ENCODE results near the gene ZC3H18. TPM values are rescaled to one million over a fixed set of nuclear protein-coding genes. Genes with fewer than 3 reads are reported as not detected.
"Not testable (repeated sequence)": the region's sequence is repeated elsewhere in the genome, so short reads cannot be mapped to it uniquely, and the experiment has no call there.

The ZC3H18 gene
- total RNA-seq, 1 donor from 2014 or later = 6.3 TPM

DNA sequence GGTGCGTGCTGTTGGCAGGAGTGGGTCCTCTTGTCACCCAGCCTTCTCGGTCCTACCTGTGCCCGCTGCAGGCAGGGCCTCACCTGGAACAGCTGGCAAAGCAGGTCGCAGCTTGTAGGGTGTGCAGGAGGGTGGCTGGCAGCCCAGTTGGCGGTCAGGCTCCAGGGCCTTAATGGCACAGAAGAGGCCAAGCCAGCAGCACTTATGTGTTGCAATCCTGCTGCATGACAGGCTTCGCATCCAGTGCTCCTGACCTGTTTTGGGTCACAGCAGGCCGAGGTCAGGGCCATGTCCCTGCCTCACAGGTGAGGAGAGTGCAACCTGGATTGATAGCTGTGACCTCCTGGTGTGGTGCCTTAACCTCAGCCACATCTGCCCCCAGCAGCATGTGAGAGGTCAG is 31.9 kb downstream of the ZC3H18 start:
- no peak for DNase-seq (ENCODE audit: low spot score)

DNA sequence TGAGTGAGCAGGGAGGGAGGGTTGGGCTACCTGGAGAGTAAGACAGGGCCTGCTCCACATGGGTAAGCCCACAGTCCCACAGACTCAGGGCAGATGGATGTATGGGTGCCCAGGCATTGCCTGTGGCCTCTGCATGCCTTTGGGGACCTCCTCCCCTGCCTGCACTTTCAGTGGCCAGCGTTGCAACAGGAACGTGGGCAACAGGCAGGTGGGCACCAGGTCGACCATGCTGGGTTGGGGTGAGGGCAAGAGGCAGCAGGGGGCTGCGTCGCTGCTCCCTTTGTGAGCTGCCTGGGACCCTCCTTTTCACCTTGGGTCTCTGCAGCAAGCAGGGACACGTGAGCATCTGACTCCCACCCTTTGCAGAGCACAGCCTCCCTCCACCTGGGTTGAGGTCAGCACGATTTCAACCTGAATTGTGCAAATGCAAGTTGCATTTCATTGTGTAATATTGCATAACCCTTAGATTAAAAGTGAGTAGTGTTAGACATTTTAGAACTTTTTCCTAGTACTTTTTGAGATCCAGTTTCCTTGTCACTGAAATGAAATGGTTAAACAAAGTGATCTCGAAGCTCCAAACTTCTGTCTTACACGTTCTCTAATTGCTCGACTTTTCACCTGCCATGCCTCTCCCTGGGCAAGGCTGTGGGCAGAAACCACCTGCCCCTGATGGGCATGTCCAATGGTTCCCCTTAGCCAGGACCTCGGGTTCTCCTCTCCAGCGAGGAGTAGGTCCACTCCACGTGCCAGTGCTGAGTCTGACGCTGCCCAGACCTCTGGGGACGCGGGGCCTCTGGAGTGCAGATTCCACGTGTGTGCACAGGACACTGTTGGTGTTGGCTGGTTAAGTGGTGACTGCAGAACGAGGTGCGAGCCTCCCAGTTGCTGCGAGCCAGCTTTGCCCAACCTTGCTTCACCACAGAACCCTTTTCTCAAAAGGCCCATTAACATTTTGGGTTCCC is 35.3 kb downstream of the ZC3H18 start:
- DNase-seq (ENCODE audit: low spot score) = no peak

DNA sequence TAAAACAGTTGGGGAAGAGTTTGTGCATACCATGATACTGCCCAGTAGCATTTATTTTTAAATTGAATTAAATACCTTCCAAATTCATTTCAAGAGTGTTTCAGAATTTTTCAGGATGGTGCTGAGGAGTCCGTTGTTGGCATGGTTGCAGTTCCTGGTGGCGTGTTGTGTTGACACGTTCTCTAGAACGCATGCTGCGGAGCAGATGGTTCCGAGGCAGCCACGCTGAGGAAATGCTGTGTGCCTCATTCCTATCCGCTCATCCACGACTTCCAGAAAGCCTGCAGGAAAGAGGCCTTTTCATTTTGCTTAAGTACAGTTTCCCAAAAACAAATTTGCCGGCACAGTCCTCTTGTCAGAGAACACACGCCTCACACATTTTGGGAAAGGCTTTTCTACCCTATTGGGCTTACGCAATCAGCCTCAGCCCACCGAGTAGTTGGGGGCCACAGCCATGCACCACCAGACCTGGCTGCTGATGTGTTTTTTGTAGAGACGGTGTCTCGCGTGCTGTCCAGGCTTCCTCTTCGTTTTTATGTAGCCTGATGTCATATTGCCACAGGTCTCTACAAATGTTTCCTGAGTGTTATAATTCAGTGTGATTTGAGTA is 36.0 kb downstream of the ZC3H18 start:
- no peak for DNase-seq (ENCODE audit: low spot score)

DNA sequence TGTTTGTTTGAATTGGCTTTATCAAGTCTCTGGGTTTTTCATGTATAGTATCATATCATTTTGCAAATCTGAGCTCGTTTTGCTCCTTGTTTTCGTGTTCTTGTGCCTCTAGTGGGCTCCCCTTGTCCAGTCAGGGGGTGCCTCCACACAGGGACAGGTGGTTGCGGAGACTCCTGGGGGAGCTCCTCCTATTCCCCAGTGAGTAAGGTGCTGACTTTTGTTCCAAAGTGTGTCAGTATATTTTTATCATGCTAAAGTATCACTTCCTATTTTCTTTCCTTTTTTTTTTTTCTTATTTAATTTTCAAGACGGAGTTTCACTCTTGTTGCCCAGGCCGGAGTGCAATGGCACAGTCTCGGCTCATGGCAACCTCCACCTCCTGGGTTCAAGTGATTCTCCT is 37.9 kb downstream of the ZC3H18 start:
- DNase-seq (ENCODE audit: low spot score) = no peak

DNA sequence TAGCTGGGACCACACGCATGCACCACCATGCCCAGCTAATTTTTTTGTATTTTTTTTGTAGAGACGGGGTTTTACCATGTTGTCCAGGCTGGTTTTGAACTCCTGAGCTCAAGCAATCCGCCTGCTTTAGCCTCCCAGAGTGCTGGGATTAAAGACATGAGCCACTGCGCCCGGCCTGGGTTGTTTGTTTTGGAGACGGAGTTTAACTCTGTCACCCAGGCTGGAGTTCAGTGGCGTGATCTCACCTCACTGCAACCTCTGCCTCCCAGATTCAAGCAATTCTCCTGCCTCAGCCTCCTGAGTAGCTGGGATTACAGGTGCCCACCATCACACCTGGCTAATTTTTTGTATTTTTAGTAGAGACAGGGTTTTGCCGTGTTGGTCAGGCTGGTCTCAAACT is 39.2 kb downstream of the ZC3H18 start:
- not testable (repeated sequence) for DNase-seq (ENCODE audit: low spot score)

DNA sequence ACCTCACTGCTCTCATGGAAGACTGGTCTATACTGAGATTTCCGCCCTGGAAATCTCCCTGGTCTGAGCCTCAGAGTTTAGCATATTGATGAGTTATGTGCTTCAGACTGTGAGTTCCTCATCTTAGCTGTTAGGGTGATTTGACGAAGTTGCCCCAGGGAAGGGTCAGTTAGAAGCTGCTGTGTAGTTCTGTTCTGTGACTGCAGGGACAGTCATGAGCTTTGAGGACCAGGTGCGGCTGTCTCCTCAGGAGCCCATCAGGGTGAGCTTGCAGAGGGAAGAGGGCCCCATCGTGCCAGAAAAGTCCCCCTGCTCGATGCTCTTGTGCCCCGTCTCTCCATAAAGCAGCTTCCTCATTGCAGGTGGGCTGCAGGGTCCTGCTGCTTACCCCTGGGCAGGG is 39.9 kb downstream of the ZC3H18 start:
- DNase-seq (ENCODE audit: low spot score) = no peak

DNA sequence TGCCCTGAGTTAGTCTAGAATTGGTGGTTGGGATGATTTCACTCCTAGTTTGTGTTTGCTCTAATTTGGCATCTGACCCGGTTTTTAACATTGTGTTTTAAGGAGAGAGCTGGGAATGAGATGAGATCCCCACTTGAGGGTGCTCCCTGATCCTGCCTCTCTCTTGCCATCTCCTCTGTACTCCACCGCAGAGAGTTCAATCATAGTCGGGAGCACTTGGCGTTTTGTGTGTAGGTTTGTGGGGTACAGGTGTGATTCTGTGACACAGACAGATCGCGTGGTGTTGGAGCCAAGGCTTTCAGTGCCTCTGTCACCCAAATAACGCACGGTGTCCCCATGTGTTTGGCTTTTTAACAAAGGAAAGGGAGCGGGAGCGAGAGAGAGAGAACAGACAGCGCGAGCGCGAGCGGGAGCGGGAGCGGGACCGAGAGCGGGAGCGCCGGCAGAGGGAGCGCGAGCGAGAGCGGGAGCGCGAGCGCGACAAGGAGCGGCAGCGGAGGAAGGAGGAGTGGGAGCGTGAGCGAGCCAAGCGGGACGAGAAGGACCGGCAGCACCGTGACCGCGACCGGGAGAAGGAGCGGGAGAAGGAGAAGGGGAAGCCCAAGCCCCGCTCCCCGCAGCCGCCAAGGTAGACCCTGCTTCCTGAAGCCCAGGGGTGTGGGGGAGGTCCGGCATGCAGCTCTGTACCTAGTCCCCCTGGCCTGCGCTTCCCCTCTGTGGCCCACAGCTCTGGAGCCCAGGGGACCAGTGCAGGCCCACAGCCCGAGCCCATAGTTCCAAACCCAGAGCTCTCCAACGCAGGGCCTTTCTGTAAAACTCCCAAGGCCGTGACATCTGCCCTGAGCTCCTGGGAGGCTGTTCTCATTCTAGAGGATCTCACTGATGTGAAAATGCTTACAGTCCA is 41.0 kb downstream of the ZC3H18 start:
- DNase-seq (ENCODE audit: low spot score) = no peak

DNA sequence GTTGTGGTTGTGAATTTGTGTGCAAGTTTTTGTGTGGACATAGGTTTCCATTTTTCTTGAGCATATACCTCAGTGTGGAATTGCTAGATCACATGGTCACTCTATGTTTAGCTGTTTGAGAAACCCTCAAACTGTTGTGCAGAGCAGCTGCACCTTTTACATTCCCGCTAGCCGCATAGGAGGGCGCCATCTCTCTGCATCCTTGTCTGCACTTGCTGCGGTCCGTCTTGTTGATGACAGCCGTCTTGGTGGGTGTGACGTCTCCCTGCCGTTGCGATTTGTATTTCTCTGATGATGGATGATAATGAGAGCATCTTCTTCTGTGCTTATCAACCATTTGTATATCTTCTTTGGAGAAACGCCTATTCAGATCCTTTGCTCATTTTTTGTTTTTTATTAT is 43.1 kb downstream of the ZC3H18 start:
- DNase-seq (ENCODE audit: low spot score) = no peak

DNA sequence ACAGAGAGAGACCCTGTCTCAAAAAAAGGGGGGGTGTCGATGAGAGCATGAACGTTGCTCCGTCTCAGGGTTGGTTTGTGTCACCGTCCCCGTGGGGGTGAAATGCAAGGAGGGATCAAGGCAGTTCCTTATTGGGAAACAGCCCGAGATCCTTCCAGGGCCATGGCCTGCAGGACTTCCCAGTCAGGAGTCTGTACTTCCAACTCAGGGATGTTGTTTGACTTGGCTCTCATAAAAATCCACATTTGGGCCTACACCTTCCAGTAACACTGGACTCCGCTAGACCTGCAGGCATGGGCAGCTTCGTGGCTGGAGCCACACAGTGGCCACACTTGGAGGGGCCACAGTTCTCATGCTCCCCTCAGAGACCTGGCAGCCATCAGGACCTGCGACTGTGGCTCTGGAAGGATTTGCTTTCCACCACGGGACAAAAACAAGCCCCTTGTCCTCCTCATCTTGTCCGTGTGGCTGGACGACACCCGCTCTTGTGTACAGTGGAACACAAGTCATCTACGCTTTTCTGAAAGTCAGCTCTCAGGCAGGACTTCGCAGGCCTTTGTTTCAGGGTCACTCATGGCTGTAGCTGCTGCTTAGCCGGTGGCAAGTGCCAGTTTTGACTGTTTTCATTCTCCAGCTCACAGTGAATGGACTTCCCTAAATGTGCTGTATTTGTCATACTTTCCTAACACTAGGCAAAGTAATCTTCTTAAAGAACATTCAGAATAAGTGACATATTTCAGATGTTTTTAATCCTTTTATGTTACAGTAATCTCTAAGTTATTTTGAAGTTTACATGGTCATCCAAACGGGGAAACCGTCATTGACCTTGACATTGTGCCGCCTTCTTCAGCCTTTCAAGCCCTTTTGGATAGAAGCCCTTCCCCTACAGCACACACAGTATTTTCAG is 44.0 kb downstream of the ZC3H18 start:
- no peak for DNase-seq (ENCODE audit: low spot score)

DNA sequence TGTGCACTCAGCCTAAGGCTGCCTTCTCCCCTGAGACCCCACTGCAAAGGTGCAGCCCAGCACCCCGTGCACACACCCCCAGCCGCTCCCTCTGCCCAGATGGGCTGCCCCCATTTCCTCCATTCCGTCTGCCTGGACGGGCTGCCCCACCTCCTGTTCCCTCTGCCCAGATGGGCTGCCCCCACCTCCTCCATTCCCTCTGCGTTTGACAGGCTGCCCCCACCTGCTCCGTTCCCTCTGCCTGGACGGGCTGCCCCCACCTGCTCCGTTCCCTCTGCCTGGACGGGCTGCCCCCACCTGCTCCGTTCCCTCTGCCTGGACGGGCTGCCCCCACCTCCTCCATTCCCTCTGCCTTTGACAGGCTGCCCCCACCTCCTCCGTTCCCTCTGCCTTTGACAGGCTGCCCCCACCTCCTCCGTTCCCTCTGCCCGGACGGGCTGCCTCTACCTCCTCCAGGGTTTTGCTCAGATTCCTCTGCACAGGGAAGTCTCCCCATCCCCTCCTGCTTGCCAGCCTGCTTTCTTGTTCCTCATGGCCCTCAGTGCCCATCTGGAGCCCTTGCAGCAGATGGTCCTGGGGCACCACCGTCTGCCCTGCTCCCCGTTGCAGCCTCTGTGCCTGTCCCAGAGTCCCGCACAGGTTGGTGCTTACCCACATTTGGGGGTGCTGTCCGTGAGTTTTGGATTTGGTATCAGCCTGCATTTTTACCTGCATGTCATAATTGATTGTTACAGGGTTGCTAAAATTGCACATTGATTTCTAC is 44.8 kb downstream of the ZC3H18 start:
- no peak for DNase-seq (ENCODE audit: low spot score)

DNA sequence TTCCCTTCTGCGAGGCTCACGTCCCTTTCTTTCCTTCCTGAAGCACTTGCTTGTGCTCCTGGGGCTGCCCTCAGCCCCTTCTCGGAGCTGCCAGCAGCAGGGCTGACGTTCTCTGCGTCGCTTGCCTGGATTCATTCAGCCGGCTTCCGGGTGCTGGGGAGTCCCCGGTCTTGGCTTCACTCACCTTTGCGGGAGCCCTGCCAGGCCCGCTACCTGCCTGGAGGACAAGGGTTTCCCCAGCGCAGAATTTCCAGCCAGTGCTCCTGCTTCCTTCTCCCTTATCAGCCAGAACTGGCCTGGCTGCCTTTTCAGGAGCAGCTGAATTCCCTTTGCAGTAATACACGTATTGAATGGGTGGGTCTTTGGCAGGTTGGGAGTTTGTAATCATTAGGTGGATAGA is 46.1 kb downstream of the ZC3H18 start:
- no peak for DNase-seq (ENCODE audit: low spot score)

DNA sequence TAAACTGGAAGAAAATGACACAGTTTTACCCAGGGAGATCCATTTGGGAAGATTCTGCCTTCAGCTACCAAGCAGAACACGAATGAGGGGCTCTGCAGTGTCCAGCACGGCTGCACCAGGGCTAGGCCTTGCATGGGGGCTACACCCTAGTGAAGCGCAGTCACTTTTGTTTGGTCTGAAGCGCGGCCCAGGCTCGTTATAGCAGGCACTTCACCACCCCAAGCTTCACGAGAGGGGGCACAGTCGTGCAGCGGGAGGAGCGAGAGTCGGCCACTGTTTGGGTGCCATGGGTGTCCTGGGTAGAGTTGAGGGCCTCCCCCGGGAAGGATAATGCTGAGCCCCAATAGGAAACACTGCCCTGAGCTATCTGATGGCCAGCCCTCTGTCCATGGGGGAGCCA is 46.5 kb downstream of the ZC3H18 start:
- no peak for DNase-seq (ENCODE audit: low spot score)

DNA sequence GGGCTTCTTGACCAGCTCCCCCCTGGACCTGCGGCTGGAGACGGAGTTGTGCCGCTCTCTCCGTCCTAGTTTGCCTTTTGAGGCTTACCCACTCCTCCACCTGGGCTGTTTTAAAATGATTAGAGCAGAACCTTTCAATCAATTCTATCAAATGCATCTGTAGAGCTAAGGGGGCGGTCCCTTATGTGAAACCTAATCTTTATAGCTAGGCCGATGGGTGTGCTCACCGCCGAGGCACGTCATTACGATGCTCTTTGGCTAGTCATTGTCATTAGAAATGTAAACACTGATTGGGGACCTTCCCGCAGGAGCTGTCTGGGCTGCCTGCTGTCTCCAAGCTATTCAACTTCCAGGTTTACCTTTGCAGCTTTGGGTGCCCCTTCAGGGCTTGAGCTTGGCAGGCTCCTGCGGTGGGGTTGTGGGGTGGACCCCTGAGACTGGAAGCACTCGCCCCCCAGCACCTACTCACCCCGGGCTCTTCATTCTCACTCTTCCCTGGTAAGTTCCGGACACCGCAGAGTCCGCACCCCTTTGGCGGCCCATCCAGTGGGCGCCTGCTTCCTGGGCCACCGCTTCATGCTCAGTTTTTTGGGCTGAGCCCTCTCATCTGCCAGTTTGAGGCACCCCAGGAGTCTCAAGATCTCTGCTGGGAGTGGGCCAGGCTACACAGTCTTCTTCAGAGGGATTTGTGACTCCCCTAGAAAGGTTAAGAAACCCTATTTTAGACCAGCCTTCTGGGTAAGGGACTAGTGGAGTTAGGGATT is 47.2 kb downstream of the ZC3H18 start:
- DNase-seq (ENCODE audit: low spot score) = no peak

DNA sequence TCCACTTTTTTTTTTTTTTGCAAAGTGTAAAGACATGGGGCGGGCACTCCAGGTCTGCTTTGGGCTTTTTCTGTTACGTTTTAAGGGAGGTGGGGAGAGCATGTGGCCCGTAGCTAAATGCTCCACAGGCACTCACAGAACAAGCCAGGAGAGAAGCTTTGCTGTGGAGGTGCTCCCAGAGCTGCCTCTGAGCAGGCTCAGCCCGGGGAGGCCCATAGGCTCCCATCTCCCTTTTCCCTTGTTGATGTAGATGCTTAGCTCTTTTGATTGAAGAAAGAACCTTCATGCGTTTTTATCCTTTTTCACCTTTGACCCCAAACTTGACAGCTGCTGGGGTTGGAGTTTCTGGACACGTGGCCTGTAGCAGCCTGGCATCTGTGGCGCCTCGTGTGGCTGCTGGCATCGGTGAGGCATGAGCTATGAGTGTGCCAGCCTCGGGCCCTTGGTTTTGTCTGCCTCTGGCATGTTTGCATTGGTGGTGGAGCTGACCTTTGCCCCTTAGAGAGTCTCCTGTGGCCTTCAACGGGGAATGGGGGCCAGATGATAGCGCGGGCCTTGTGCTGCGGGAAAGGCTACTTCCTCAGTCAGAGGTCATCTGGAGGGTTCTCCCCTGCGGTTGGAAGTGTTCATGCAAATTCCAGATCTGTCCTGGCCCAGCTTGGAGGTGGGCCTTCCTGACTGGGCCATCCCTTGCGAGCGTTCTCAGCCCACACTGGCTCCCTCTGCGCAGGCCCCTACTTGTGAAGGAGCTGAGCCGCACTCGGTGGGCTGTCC is 48.2 kb downstream of the ZC3H18 start:
- no peak for DNase-seq (ENCODE audit: low spot score)

DNA sequence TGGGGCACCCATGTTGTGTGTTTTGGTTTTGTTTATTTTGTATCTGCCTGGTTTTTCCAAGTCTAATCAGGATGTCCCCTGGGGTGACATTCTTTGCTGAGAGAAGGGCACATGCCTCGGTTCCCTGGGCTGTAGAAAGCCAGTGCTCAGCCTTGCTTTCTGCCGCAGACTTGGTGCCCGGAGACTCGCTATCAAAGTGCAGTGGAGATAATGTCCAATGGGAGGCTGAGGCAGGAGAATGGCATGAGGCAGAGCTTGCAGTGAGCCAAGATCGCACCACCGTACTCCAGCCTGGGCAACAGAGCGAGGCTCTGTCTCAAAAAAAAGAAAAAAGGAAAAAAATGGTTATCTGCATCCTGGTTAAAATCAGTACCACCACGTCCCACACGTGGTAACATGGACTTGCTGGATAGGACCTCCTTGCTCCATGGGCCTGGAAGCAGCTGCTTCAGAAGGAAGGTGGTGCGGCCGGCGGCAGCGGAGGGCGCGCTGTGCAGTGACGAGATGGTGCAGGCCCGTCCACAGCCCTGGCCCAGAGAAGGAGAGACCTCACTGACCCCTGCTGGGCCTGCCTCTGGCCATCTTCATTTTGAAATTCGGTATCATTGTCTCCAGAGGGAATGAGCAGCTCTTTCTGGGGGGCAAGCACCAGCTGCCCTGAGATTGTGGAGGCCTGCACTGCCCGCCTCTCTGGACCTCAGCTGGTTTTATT is 48.9 kb downstream of the ZC3H18 start:
- no peak for DNase-seq (ENCODE audit: low spot score)

DNA sequence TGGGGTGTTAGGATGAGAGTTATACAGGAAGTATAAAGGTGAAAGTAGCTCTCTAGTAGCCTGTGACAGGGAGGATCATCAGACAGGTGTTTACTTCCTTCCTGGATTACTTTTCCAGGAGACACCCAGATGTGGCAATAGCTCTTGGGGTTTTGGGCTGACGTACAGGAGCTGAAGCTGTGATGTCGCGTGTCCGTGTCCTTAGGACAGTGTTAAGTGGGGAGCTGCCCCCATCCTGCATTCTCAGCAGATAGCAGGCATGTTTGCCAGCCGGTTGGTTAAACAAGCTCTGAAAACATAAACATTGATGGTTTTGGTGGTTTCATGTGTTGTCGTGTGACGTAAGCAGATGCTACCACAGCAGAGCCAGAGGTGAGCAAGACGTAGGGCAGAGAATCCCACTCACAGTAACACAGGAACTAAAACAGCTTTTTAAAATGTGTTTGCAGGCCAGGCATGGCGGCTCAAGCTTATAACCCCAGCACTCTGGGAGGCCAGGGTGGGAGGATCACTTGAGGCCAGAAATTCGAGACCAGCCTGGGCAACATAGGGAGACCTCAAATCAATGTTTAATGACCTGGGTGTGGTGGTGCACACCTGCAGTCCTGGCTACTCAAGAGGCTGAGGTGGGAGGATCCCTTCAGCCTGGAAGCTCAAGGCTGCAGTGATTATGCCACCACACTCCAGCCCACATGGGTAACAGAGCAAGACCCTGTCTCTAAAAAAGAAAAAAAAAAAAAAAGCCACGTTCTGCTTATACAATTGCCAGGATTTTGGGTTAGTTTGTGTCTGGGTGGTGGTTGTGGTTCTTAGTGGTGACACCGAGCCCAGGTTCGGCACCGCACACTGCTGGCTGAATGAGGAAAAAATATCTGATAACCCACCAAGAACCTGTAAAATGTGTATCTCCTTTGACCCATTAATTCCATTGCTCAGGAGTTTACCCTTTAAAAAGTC is 49.9 kb downstream of the ZC3H18 start:
- DNase-seq (ENCODE audit: low spot score) = no peak

DNA sequence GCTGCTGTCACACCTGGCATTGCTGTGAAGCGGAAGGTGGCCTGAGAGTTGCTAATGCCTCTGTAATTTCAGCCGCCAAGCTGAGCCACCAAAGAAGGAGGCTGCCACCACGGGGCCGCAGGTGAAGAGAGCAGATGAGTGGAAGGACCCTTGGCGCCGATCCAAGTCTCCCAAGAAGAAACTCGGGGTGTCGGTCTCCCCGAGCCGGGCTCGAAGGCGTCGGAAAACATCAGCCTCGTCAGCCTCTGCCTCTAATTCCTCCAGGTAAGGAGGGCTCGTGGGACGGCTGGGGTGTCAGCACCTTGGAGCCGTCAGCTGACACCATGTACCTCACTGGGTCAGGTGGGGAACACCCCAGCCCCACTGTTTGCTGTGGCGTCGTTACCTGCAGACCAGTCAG is 51.9 kb downstream of the ZC3H18 start:
- no peak for DNase-seq (ENCODE audit: low spot score)
